Left hindlimb (tissue), 1 donor: ENCODE data around the gene KIAA1671.

Experiments used
- DNase-seq: peaks from one replicate; pipeline ENCODE4 v3.0.0-alpha.2; 2018

KIAA1671 gene

DNA sequence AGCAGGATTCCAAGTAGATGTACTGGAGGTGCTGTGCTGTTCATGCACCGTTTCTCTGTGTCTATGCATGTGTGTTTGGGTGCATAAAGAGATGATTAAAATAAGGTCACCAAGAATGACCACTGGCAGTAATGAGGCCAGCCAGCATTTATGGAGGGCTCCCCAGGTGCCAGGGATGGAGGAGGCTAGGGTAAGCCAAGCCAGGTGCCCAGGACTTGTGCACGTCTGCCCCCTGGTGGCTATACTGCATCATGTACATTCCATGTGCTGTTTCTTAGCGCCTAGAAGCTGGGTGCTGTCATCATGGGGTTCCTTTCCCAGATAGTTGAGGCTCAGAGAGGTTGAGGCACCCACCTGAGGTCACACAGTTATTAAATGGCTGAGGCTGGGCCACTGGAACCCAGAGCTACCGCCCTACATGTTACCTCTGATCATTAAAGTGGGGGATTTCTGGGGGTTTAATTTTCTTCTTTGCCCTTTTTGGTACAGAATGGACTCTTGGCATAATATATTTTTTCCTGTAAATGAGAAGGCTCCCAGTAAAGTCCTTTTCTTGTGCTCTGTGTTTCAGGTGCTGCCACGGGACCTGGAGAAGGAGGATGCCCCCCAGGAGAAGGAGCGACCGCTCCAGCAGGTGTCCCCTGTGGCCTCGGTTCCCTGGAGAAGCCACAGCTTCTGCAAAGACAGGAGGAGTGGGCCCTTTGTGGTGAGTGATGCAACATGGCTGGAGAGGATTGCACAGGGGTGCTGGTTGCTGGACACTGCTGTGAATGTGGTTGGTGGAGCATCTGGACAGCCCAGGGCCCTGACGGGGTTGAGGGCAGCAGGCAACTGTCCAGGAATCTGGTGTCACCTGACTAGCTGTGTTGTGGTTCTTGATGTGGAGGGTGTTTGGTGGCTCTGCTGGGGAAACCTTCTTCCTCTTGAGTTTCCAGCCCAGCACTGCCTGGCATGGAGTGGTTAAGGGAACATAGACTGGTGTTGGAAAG, 96.4 kb downstream of the KIAA1671 start:
- no peak for DNase-seq

DNA sequence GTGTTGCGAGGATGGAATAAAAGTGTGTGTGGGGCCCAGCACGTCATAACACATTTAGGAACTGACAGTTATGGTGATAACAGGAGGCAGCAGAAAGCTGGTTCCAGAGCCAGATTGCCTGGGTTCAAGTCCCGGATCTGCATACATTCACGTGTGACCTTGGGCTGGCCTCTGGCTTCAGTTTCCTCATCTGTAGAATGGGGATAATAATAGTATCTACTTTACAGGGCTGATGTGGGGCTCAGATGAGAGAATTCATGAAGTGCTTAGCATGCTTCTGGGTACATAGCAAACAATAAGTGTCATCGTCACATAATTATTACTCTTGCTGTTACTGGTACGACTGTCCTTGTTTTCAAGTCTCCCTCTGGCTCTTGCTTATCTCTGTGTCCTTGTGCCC, 97.3 kb downstream of the KIAA1671 start:
- DNase-seq: no peak

DNA sequence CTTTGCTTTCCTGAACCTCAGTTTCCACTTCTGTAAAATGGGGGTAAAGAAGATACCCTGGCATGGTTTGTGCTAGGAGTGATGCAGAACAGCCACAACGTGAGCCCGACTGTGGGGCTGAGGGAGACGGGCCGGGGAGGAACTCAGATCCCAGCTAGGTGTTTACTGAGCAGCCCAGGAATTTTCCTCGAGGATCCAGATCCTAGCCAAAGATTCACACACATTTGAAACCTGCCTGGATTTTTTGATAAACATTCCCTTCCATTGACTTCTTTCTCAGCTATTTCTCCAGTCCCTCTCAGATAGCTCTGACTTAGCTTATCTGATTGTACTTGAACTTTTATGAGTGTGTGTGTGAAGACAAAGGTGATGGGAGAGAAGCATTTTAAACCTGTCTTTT, 98.0 kb downstream of the KIAA1671 start:
- no peak for DNase-seq

- no peak for DNase-seq
These were observed 98.6 kb downstream of the KIAA1671 start for GRCh38 chr22:25051073-25051472.

GRCh38 chr22:25051983-25052710, 99.6 kb downstream of the KIAA1671 start:
- DNase-seq: peak; percentile 51

GRCh38 chr22:25053153-25053805, 100.8 kb downstream of the KIAA1671 start:
- DNase-seq: no peak

DNA sequence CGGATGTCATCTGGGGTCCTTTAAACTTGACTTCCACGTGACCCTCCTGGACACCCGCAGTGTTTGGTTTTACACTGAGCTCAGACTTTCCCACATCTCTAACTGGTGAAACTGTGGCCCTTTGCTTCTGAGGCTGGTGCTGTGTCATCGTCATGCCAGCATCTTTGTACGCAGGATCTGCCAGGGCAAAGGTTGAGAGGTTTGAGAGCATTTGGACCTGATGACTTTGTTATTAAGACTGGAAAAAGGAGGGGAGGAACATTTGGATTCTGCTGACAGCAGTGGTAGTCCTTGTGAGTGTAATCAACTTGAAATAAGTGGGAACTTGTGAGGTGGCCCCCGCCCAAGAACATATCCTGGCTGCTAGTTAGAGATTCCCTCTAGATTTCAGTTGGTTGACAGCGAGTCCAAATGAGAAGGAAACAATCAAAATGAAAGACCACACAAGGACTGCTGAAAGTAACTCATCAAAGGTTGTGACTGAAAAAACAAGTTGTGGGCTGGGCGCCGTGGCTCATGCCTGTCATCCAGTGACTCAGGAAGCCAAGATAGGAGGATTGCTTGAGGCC, 102.5 kb downstream of the KIAA1671 start:
- no peak for DNase-seq

GRCh38 chr22:25057013-25057881, 104.7 kb downstream of the KIAA1671 start:
- peak; percentile 76 for DNase-seq

- DNase-seq: no peak
These were observed 106.9 kb downstream of the KIAA1671 start for GRCh38 chr22:25059438-25059837.

DNA sequence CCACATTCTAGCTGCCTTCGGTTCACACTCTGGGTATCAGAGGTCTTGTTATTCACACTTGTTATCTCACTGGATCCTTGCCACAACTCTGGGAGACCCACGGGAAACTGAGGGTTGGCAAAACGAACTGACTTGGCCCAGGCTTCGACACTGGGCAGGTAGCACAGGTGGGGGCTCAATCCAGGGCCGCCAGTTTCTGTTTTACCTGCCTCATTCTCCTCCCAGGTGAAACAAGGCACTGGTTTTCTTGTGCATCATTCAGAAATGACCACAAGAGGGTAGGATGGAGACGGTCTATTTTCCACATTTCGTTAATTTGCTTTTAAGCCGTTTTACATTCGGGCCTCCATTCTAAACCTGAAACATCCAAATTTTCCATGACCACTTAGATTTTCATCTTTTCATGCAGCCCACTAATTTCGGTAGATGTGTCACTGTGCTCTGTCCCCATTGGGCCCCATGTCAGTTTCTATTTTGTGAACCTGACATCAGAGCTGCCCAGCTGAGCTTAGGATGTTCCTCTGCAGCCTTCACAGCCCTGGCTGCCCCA, 108.1 kb downstream of the KIAA1671 start:
- no peak for DNase-seq

DNA sequence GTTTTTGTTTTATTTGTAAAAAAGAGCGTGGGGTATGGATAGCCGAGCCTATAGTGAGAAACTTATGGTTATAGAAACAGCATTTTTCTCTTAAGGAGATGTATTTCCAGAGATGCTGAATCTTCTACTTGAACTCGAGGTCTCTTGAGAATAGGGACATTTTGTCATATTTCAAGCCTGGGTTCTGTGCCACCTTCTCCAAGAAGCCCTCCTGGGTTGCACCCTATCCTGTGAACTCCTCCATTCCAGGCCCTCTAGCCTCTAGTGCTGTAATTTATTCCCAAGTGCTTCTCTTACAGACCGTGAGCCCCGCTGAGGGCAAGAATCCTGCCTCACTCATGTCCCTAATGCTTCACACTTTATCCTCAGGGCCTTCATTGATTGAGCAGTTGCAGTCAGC, 108.6 kb downstream of the KIAA1671 start:
- DNase-seq: no peak

DNA sequence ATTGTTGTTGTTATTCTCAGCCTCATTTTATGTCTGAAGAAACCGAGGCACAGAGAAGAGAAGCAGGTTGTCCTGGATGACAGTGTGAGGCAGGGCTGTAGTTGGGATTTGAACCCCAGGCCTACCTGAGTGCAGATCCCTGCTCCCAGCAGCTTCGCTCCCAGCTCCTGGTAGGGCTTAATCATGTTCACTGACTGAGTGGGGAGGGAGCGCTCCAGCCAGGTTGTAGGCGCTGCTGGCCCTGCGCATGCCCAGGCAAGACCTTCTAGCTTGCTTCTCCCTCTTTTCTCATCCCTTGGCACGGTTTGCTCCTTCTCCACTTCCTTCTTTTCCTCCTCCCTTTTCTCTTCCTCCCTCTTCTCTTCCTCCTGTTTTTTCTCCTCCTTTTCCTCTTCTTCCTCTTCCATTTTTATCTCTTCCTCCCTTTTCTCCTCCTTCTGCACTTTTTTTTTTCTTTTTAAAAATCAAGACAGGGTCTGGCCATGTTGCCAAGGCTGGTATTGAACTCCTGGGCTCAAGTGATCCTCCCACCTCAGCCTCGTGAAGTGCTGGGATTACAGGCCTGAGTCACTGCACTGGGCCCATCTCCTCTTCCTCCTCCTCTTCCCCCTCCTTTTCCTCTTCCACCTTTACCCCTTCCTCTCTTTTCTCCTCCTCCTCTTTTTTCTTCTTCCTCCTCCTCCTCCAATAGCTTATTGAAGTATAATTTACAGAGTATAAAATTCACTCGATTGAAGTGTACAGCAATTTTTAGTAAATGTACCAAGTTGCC, 109.3 kb downstream of the KIAA1671 start:
- DNase-seq: no peak

DNA sequence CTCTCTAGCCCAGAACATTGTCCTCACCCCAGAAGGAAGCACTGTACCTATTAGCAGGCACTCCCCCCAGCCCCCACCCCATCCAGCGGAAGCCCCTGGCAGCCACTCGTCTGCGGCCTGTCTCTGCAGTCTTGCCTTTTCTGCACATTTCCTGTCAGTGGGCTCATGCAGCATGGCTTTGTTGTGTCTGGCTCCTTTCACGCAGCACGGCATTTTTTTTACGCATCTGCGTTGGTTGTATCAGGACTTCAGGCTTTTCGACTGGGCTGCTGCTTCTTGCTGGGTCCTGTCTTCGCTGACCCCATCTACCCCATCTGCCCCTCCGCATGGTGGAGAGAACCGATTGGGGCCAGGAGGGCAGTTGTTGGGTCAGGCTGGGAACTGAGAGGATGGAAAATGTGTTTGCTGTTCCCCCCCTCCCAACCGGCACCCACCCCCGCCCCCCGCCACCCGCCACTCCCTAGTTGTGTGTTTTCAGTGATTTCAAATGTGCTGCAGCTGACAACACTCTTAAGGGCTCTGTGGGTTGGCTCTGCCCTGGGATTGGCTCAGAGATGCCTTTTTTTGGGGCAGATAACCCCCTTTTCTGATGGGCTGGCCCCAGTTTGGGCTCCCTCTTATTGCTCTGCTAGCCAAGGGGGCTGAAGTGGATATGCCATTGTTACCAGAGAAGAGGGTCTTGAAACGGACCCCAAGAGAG, 110.0 kb downstream of the KIAA1671 start:
- DNase-seq: no peak

DNA sequence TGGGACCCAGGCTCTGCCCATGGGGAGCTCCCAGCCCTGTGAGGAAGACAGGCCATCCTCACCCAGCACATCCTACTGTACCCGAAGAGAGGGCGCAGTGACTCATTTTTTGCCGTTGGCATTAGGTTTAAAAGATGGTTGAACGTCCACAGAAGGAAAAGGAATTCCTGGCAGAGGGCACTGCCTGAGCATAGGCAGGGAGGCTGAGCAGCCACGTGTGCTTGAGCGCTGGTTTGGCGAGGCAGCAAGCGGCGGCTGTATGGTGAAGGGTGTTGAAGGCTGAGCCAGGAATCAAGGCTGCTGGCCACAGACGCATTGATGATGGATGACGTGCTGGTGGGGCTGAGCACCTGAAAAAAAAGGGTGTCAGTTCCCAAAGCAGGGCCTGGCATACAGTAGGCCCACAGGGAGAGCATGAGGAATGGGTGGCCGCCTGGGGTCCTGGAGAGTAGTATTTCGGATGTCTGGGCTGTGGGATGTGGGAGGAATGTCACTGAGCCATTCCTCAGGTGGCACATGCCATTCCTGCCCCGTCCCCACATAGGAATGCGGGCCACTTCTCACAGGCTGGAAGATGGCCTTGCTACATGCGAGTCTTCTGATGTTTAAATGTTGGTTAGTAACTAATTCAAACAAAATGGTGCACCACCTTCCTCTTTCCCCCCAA, 112.5 kb downstream of the KIAA1671 start:
- no peak for DNase-seq

GRCh38 chr22:25066861-25067435, 114.4 kb downstream of the KIAA1671 start:
- DNase-seq: no peak

GRCh38 chr22:25067851-25068421, 115.4 kb downstream of the KIAA1671 start:
- DNase-seq: peak; percentile 59

DNA sequence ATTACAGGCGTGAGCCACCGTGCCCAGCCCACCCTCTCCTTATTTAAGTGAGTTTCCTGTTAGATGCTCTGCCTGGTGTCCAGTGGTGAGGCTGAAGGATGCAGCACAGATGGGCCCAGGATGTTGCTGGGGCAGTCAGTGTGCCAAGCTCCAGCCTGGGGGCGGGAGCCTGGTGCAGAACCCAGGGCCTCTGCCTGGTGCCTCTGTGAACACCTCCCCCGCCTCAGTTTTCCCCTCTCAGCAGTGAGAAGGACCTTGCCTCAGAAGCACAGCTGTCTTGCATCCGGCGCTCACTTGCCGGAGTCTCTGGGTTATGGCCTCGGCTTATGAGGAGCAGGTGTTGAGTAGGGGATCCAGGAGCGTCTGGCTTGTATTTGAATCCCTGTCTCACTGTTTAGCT, 116.2 kb downstream of the KIAA1671 start:
- no peak for DNase-seq

- DNase-seq: no peak
These were observed 116.9 kb downstream of the KIAA1671 start for GRCh38 chr22:25069426-25069757.
